ENCODE results near the gene KATNB1.

DNA sequence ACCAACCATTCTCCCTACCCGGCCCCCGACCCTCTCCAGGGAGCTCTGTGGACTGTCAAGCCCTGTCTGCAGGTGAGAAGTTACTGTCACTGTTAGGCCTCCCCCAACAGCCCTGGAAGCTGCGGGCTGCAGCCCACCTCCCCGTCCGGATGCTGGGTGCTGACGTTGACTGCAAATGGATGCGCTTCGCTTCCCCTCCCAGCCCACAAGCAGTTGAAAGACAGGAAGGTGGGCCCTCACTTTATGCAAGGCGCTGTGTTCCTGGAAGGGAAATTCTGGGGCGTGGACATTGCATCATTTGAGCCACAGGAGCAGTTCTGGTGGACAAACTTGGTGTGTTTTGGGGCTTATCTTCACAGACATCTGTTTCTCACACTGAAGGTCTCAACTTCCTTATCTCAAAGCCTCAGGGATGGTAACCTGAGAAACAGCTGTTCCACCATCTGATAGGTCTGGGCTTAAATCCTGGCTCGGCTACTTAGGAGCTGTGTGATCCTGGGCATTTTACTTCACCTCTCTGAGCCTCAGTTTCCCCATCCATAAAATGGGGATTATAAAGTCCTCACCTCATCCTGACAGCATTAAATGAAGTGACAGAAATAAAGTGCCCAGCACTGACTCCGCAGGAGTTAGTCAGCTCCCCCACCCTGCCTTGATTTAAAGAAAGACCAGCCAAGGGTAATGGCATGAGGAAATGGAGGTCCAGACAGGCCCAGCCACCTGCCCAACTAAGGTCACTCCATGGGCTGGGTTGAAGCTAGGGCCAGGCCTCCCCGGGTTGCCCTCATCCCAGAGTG is 45.6 kb upstream of the KATNB1 start:
- TF ChIP-seq, protein P1, sequence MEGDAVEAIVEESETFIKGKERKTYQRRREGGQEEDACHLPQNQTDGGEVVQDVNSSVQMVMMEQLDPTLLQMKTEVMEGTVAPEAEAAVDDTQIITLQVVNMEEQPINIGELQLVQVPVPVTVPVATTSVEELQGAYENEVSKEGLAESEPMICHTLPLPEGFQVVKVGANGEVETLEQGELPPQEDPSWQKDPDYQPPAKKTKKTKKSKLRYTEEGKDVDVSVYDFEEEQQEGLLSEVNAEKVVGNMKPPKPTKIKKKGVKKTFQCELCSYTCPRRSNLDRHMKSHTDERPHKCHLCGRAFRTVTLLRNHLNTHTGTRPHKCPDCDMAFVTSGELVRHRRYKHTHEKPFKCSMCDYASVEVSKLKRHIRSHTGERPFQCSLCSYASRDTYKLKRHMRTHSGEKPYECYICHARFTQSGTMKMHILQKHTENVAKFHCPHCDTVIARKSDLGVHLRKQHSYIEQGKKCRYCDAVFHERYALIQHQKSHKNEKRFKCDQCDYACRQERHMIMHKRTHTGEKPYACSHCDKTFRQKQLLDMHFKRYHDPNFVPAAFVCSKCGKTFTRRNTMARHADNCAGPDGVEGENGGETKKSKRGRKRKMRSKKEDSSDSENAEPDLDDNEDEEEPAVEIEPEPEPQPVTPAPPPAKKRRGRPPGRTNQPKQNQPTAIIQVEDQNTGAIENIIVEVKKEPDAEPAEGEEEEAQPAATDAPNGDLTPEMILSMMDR (IDR thresholded peaks at IDR 0.05): no peak
- TF ChIP-seq CBFB (CRISPR knock-in tag; IDR thresholded peaks at IDR 0.05; ENCODE audit: low read depth) (no peak), RELA (CRISPR knock-in tag; IDR thresholded peaks at IDR 0.05; ENCODE audit: borderline replicate concordance) (no peak), ELF4 (CRISPR knock-in tag; IDR thresholded peaks at IDR 0.05; ENCODE audit: low read depth) (no peak), ETV6 (CRISPR knock-in tag; IDR thresholded peaks at IDR 0.05) (no peak), NFYB (CRISPR knock-in tag; conservative IDR thresholded peaks at IDR 0.05; ENCODE audit: low read depth) (no peak), ZNF671 (CRISPR knock-in tag; IDR thresholded peaks at IDR 0.05) (no peak), ZNF138 (CRISPR knock-in tag; conservative IDR thresholded peaks at IDR 0.05) (no peak), NR2C2 (CRISPR knock-in tag; IDR thresholded peaks at IDR 0.05) (no peak)
- TF ChIP-seq, protein P2, sequence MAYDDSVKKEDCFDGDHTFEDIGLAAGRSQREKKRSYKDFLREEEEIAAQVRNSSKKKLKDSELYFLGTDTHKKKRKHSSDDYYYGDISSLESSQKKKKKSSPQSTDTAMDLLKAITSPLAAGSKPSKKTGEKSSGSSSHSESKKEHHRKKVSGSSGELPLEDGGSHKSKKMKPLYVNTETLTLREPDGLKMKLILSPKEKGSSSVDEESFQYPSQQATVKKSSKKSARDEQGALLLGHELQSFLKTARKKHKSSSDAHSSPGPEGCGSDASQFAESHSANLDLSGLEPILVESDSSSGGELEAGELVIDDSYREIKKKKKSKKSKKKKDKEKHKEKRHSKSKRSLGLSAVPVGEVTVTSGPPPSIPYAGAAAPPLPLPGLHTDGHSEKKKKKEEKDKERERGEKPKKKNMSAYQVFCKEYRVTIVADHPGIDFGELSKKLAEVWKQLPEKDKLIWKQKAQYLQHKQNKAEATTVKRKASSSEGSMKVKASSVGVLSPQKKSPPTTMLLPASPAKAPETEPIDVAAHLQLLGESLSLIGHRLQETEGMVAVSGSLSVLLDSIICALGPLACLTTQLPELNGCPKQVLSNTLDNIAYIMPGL (CRISPR knock-in tag; IDR thresholded peaks at IDR 0.05): no peak
- TF ChIP-seq, protein P3, sequence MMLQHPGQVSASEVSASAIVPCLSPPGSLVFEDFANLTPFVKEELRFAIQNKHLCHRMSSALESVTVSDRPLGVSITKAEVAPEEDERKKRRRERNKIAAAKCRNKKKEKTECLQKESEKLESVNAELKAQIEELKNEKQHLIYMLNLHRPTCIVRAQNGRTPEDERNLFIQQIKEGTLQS (CRISPR knock-in tag; conservative IDR thresholded peaks at IDR 0.05): no peak
- TF ChIP-seq, protein P4, sequence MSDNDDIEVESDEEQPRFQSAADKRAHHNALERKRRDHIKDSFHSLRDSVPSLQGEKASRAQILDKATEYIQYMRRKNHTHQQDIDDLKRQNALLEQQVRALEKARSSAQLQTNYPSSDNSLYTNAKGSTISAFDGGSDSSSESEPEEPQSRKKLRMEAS (CRISPR knock-in tag; IDR thresholded peaks at IDR 0.05): no peak
- TF ChIP-seq, protein P5, sequence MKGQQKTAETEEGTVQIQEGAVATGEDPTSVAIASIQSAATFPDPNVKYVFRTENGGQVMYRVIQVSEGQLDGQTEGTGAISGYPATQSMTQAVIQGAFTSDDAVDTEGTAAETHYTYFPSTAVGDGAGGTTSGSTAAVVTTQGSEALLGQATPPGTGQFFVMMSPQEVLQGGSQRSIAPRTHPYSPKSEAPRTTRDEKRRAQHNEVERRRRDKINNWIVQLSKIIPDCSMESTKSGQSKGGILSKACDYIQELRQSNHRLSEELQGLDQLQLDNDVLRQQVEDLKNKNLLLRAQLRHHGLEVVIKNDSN (CRISPR knock-in tag; IDR thresholded peaks at IDR 0.05): no peak
